Esophagus mucosa (tissue), 1 donor: ENCODE measurements around the gene KSR1. TPM values are rescaled to one million over a fixed set of nuclear protein-coding genes. Genes with fewer than 3 reads are reported as not detected.
"Not testable (repeated sequence)": the region's sequence is repeated elsewhere in the genome, so short reads cannot be mapped to it uniquely, and the experiment has no call there.

Experiments used
- ATAC-seq: fragments of 200-7000 bp; cut with Tn5 transposase; one replicate; pipeline ENCODE4 v1.9.1; 2020
- total RNA-seq: library from RNA; stranded (reverse); gene quantifications from one replicate; pipeline ENCODE4 v1.2.4, GENCODE V29; 2023
- donor health status: DM: yes; HTN: yes; CAD: no.

KSR1 gene
- total RNA-seq, 1 donor from 2014 or later = 31.0 TPM

- ATAC-seq = no peak
Observed at GRCh38 chr17:27621536-27621935, 165.3 kb downstream of the KSR1 start.

- ATAC-seq = peak; percentile 37
Observed at GRCh38 chr17:27621942-27622559, 165.8 kb downstream of the KSR1 start.

- no peak for ATAC-seq
Observed at GRCh38 chr17:27622986-27623385, 166.7 kb downstream of the KSR1 start.

GRCh38 chr17:27623614-27624013, 167.4 kb downstream of the KSR1 start:
- no peak for ATAC-seq

- ATAC-seq = no peak
Observed at GRCh38 chr17:27624539-27624938, 168.3 kb downstream of the KSR1 start.

GRCh38 chr17:27625856-27626255, 169.6 kb downstream of the KSR1 start:
- no peak for ATAC-seq

GRCh38 chr17:27627514-27627913, 171.3 kb downstream of the KSR1 start:
- ATAC-seq = no peak

GRCh38 chr17:27628376-27628775, 172.1 kb downstream of the KSR1 start:
- ATAC-seq = no peak

- not testable (repeated sequence) for ATAC-seq
Observed at GRCh38 chr17:27629260-27629659, 173.0 kb downstream of the KSR1 start.

GRCh38 chr17:27630607-27631410, 174.6 kb downstream of the KSR1 start, which contains the start of gene LGALS9:
TSS of gene LGALS9 (plus strand) at chr17:27631188. CDS start at chr17:27631266, 78 bp downstream.
- ATAC-seq = peak; percentile 85

- ATAC-seq = peak; percentile 85
Observed at GRCh38 chr17:27631411-27631760, 175.1 kb downstream of the KSR1 start.

- ATAC-seq = no peak
Observed at GRCh38 chr17:27631897-27632725, 175.9 kb downstream of the KSR1 start.

- peak; percentile 30 for ATAC-seq
Observed at GRCh38 chr17:27632766-27633165, 176.5 kb downstream of the KSR1 start.

GRCh38 chr17:27633312-27634025, 177.2 kb downstream of the KSR1 start:
- no peak for ATAC-seq

- no peak for ATAC-seq
Observed at GRCh38 chr17:27634026-27634335, 177.7 kb downstream of the KSR1 start.

GRCh38 chr17:27634776-27635175, 178.5 kb downstream of the KSR1 start:
- ATAC-seq = no peak

- no peak for ATAC-seq
Observed at GRCh38 chr17:27635275-27635823, 179.1 kb downstream of the KSR1 start.

GRCh38 chr17:27636005-27636520, 179.8 kb downstream of the KSR1 start:
- ATAC-seq = not testable (repeated sequence)

GRCh38 chr17:27637818-27638217, 181.6 kb downstream of the KSR1 start:
- not testable (repeated sequence) for ATAC-seq

GRCh38 chr17:27638415-27638914, 182.2 kb downstream of the KSR1 start:
- not testable (repeated sequence) for ATAC-seq

- no peak for ATAC-seq
Observed at GRCh38 chr17:27640790-27641189, 184.5 kb downstream of the KSR1 start.

GRCh38 chr17:27644586-27644985, 188.3 kb downstream of the KSR1 start:
- ATAC-seq = peak; percentile 62
